Esophagus muscularis mucosa (tissue), 4 donors: ENCODE results near the gene SOX30. TPM values are rescaled to one million over a fixed set of nuclear protein-coding genes. Genes with fewer than 3 reads are reported as not detected.
A peak's percentile ranks its signal among the peaks of the same experiment; 100 is the strongest.

Source experiments
- DNase-seq: peaks from one replicate; pipeline ENCODE4 v3.0.0-alpha.2; 2017; ENCODE audit errors: extremely low spot score
- H3K27ac ChIP-seq, 4 donors: fragments of 200-600 bp; sonication (generic); replicated peaks in 1 of 4; 1 replicate in 3 of 4; 2 replicates in 1 of 4; pipeline ENCODE4 v1.5.1; 2016 to 2019; ENCODE audit warnings: mild to moderate bottlenecking in 1 of 4
- H3K27me3 ChIP-seq, 4 donors: fragments of 200-600 bp; sonication (generic); one replicate each; pipeline versions ENCODE4 v1.5.1 to v1.6.0; 2016 to 2019
- H3K36me3 ChIP-seq, 4 donors: fragments of 200-600 bp; sonication (generic); one replicate each; pipeline ENCODE4 v1.5.1; 2016 to 2019
- H3K4me1 ChIP-seq, 4 donors: fragments of 200-600 bp; sonication (generic); one replicate each; pipeline ENCODE4 v1.5.1; 2016 to 2019
- H3K4me3 ChIP-seq, 4 donors: fragments of 200-600 bp; sonication (generic); 1 replicate in 2 of 4; 2 replicates in 2 of 4; pipeline ENCODE4 v1.5.1; 2016 to 2019; ENCODE audit warnings: mild to moderate bottlenecking in 4 of 4, moderate library complexity in 1 of 4
- H3K9me3 ChIP-seq, 4 donors: fragments of 200-600 bp; sonication (generic); 1 replicate in 3 of 4; 2 replicates in 1 of 4; pipeline ENCODE4 v1.5.1; 2016 to 2019
- CTCF ChIP-seq, 3 experiments: fragments of 200-600 bp in 2 of 3; fragments of 450-650 bp in 1 of 3; sonication (generic) in 2 of 3; IDR thresholded peaks; one replicate each; pipeline ENCODE4 v1.5.1; 2017 to 2019; ENCODE audit warnings: antibody characterized with exemption in 3 of 3, mild to moderate bottlenecking in 2 of 3, moderate library complexity in 1 of 3
- EP300 ChIP-seq: sonication (generic); formaldehyde crosslinking; IDR thresholded peaks from one replicate; pipeline ENCODE4 v1.6.1; 2017; ENCODE audit warnings: antibody characterized with exemption
- POLR2A ChIP-seq: fragments of 450-650 bp; IDR thresholded peaks from one replicate; pipeline ENCODE4 v1.6.1; 2017; ENCODE audit warnings: antibody characterized with exemption, moderate library complexity, mild to moderate bottlenecking, low read depth
- POLR2AphosphoS5 ChIP-seq, 2 donors: sonication (generic); formaldehyde crosslinking; IDR thresholded peaks; one replicate each; pipeline ENCODE4 v1.6.1; 2017; ENCODE audit warnings: antibody characterized with exemption in 2 of 2
- WGBS: methylation state at CpG from one replicate; pipeline ENCODE4 v1.1.5; 2018; 5-methylcytosine and 5-hydroxymethylcytosine counted together
- intact Hi-C: fragments of 100-400 bp; cut with DNase I; formaldehyde crosslinking; loops from one replicate; pipeline ENCODE4 v1.15.1; 2023
- total RNA-seq, 4 donors: library from RNA; depleted of rRNA; stranded (reverse); fragments of >200 nt; gene quantifications; one replicate each; pipeline versions ENCODE4 v1.1.0 to v1.2.1, GENCODE V29; 2016

Gene SOX30
- total RNA-seq, 4 donors from 2014 or later: 0.17 to 0.34 TPM; not detected in 2

GRCh38 chr5:157659868-157660660 is 7.8 kb upstream of the SOX30 start:
- Histone ChIP-seq H3K27ac (no peak overlapping the region), H3K9me3 (peaks cover 0 to 7% (median 2%) of the 10 kb centered on the region in 4 donors), H3K27me3 (no peaks in the 10 kb centered on the region), H3K36me3 (no peaks in the 10 kb centered on the region), H3K4me3 (no peak overlapping the region), H3K4me1 (no peaks in the 10 kb centered on the region)
- peak; percentile 26 for DNase-seq
- 81% methylated on average over 8 of the region's 8 CpGs for WGBS
- intact Hi-C loops: loop anchor here (10.0 kb wide), 1 partner anchor 75 kb away; no protein-coding TSS in a partner anchor
- no peak for TF ChIP-seq POLR2A
- no peak for TF ChIP-seq POLR2AphosphoS5 (IDR thresholded peaks at IDR 0.05)
- no peak for TF ChIP-seq CTCF (IDR thresholded peaks at IDR 0.05)
- no peak for TF ChIP-seq EP300

GRCh38 chr5:157658893-157659292 is 6.7 kb upstream of the SOX30 start:
- H3K9me3 ChIP-seq: peaks cover 0 to 7% (median 2%) of the 10 kb centered on the region in 4 donors
- H3K36me3 ChIP-seq: no peaks in the 10 kb centered on the region
- TF ChIP-seq POLR2AphosphoS5 (IDR thresholded peaks at IDR 0.05) (no peak), CTCF (IDR thresholded peaks at IDR 0.05) (no peak), EP300 (no peak), POLR2A (no peak)
- DNase-seq: no peak
- WGBS: 83% methylated on average over 1 of the region's 1 CpG
- no peaks in the 10 kb centered on the region for H3K27me3 ChIP-seq
- H3K4me1 ChIP-seq: no peaks in the 10 kb centered on the region
- H3K4me3 ChIP-seq: no peak overlapping the region
- intact Hi-C loops: loop anchor here (10.0 kb wide), 1 partner anchor 74 kb away; no protein-coding TSS in a partner anchor
- no peak overlapping the region for H3K27ac ChIP-seq

GRCh38 chr5:157657516-157657915 is 5.3 kb upstream of the SOX30 start:
- H3K27me3 ChIP-seq: no peaks in the 10 kb centered on the region
- no peak overlapping the region for H3K27ac ChIP-seq
- intact Hi-C loops: loop anchor here (10.0 kb wide), 1 partner anchor 73 kb away; no protein-coding TSS in a partner anchor
- H3K9me3 ChIP-seq: peaks cover 0 to 7% (median 2%) of the 10 kb centered on the region in 4 donors
- no peak for DNase-seq
- TF ChIP-seq POLR2A (no peak), CTCF (IDR thresholded peaks at IDR 0.05) (no peak), POLR2AphosphoS5 (IDR thresholded peaks at IDR 0.05) (no peak), EP300 (no peak)
- 79% methylated on average over 2 of the region's 2 CpGs for WGBS
- no peaks in the 10 kb centered on the region for H3K4me1 ChIP-seq
- H3K4me3 ChIP-seq: no peak overlapping the region
- H3K36me3 ChIP-seq: no peaks in the 10 kb centered on the region

GRCh38 chr5:157651623-157652376 is 438 bp downstream of the SOX30 start:
- TF ChIP-seq POLR2A (no peak), POLR2AphosphoS5 (IDR thresholded peaks at IDR 0.05) (peak; percentile 21 to 33), EP300 (no peak), CTCF (IDR thresholded peaks at IDR 0.05) (peak; percentile 35 to 48 (median 45))
- Histone ChIP-seq H3K4me1 (peaks cover 4 to 12% (median 9%) of the 10 kb centered on the region in 4 donors), H3K4me3 (peak overlapping the region; percentile 56 to 67 (median 60)), H3K27me3 (no peaks in the 10 kb centered on the region), H3K27ac (peak overlapping the region in 1 of 4 donors; percentile 17), H3K9me3 (no peaks in the 10 kb centered on the region), H3K36me3 (no peaks in the 10 kb centered on the region)
- DNase-seq: no peak
- 35% methylated on average over 32 of the region's 63 CpGs for WGBS
- intact Hi-C loops: loop anchor here (10.0 kb wide), 1 partner anchor 67 kb away; no protein-coding TSS in a partner anchor
